NT2/D1 (cell line): ENCODE measurements around the gene CHCHD10.
"Not testable (repeated sequence)": the region's sequence is repeated elsewhere in the genome, so short reads cannot be mapped to it uniquely, and the experiment has no call there.

Experiments
- DNase-seq: peaks from one replicate; pipeline ENCODE4 v3.0.0-alpha.2; 2011; ENCODE audit warnings: low read depth, low spot score
- H3K27me3 ChIP-seq: 2 replicates; pipeline ENCODE4 v1.6.0; 2011; ENCODE audit warnings: mild to moderate bottlenecking; ENCODE audit not compliant: insufficient read length, insufficient read depth
- H3K36me3 ChIP-seq: 2 replicates; pipeline ENCODE4 v1.6.1; 2011; ENCODE audit warnings: mild to moderate bottlenecking, low read length, mixed read lengths; ENCODE audit not compliant: insufficient read depth, insufficient read length
- H3K4me1 ChIP-seq: 2 replicates; pipeline ENCODE4 v1.5.1; 2011; ENCODE audit not compliant: insufficient read depth, insufficient read length
- H3K4me3 ChIP-seq: 2 replicates; pipeline ENCODE4 v1.5.1; 2011; ENCODE audit warnings: low read depth; ENCODE audit not compliant: insufficient read length
- H3K9ac ChIP-seq: 2 replicates; pipeline ENCODE4 v1.6.0; 2011; ENCODE audit warnings: low read depth; ENCODE audit not compliant: insufficient read length
- H3K9me3 ChIP-seq: 2 replicates; pipeline ENCODE4 v1.5.1; 2011; ENCODE audit warnings: mild to moderate bottlenecking, low read length; ENCODE audit not compliant: insufficient read depth
- SUZ12 ChIP-seq: IDR thresholded peaks from 2 replicates; pipeline ENCODE4 v1.6.1; 2011; ENCODE audit not compliant: insufficient read length, insufficient read depth; ENCODE audit errors: extremely low read depth
- YY1 ChIP-seq: IDR thresholded peaks from 2 replicates; pipeline ENCODE4 v1.6.1; 2011; ENCODE audit not compliant: insufficient read length, insufficient read depth
- ZNF274 ChIP-seq: IDR thresholded peaks from 2 replicates; pipeline ENCODE4 v1.6.1; 2011; ENCODE audit warnings: mild to moderate bottlenecking, low read depth, low read length

Gene CHCHD10

DNA sequence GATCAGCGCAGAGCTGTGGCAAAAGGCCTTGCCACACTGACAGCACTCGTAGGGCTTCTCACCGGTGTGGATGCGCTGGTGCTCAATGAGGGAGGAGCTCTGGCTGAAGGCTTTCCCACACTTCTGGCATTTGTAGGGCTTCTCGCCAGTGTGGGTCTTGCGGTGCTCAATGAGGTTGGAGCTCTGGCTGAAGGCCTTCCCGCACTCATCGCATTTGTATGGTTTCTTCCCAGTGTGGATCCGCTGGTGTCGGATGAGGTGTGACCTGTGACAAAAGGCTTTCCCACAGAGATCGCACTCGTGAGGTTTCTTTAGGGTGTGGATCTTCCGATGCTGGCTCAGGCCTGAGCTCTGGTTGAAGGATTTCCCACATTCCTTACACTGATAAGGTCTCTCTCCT, 23.8 kb downstream of the CHCHD10 start:
- Histone ChIP-seq H3K9ac (no peak overlapping the region), H3K36me3 (peaks cover 42% of the 10 kb centered on the region), H3K4me1 (no peaks in the 10 kb centered on the region), H3K4me3 (no peak overlapping the region), H3K9me3 (no peaks in the 10 kb centered on the region), H3K27me3 (no peaks in the 10 kb centered on the region)
- no peak for TF ChIP-seq ZNF274
- no peak for TF ChIP-seq SUZ12
- no peak for TF ChIP-seq YY1
- no peak for DNase-seq

DNA sequence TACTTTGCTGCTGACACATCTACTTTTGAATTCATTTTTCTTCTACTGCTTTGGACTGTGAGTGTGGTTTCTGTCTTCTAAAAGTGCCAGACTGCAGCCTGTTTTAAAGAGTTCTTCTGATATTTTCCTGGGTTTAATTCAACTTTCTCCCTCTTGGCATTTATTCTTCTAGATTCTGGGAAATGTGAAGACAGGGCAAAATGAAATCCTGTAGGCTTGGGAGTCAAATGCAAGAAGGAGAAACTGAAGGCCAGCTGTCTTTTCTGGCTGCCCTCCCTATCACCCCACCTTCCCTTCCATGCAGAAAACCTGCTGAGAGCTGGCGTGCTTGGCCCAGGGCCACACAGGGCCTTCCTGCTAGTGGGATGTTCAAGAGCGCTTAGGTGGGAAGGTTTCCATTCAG, 24.5 kb downstream of the CHCHD10 start:
- Histone ChIP-seq H3K9me3 (no peaks in the 10 kb centered on the region), H3K4me3 (no peak overlapping the region), H3K36me3 (peaks cover 42% of the 10 kb centered on the region), H3K9ac (no peak overlapping the region), H3K27me3 (no peaks in the 10 kb centered on the region), H3K4me1 (no peaks in the 10 kb centered on the region)
- no peak for DNase-seq
- TF ChIP-seq SUZ12 (no peak), YY1 (no peak), ZNF274 (no peak)

DNA sequence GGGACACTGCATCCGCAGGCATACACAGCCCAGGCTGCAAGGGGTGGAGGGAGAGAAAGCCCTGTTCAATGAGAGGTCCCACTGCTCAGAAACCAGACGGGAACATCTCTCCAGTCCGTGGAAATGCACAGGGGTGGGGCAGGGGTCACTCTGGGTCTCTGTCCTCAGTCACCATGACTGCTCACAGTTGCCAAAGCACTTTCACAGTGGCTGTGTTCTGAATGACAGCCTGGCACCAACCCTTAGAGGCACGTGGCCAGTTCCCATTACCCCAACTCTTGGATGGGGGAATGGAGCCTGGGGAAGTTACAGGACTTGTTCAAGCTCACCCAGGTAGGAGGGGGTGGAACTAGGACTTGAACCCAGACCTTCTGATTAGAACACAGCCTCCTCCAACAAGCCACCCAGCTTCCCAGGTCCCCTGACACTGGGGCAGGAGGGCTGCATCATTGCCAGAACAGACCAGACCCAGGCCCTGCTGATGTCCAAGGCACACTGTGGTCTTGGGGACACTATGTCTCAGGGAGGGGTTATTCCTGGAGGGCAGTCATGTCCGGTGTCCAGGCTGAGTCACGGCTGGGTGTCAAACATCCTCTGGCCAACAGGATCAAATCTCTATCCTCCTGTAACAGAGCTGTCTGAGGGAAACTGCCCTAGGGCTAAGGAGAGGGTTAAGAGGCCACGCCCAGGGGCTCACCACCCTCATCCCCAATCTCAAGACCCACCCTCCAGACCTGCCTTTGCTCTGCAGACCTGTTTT, 25.1 kb downstream of the CHCHD10 start:
- no peaks in the 10 kb centered on the region for H3K27me3 ChIP-seq
- peaks cover 42% of the 10 kb centered on the region for H3K36me3 ChIP-seq
- H3K9me3 ChIP-seq = no peaks in the 10 kb centered on the region
- H3K9ac ChIP-seq = no peak overlapping the region
- no peak overlapping the region for H3K4me3 ChIP-seq
- DNase-seq = no peak
- no peaks in the 10 kb centered on the region for H3K4me1 ChIP-seq
- TF ChIP-seq ZNF274 (no peak), SUZ12 (no peak), YY1 (no peak)

DNA sequence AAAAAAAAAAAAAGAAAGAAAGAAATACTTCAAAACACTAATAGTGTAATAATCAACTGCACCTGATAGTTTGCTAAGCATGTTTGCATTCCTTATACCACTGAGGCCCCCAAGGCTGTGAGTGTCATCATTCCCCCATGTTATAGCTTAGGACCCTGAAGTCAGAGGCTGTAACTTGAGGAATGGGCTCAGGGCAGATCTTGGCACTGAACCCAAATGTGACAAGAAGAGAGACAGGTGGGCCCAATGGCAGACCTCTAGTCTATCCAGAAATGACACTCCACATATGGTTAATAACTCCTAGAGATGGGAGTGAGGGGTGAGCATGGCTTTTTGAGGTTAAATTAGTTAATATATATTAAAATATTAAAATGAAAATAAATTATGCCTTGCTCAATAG, 30.1 kb downstream of the CHCHD10 start:
- Histone ChIP-seq H3K4me1 (no peaks in the 10 kb centered on the region), H3K27me3 (no peaks in the 10 kb centered on the region), H3K9ac (no peak overlapping the region), H3K4me3 (no peak overlapping the region), H3K36me3 (peaks cover 15% of the 10 kb centered on the region), H3K9me3 (no peaks in the 10 kb centered on the region)
- TF ChIP-seq YY1 = no peak
- TF ChIP-seq ZNF274 = no peak
- TF ChIP-seq SUZ12 = no peak
- no peak for DNase-seq

DNA sequence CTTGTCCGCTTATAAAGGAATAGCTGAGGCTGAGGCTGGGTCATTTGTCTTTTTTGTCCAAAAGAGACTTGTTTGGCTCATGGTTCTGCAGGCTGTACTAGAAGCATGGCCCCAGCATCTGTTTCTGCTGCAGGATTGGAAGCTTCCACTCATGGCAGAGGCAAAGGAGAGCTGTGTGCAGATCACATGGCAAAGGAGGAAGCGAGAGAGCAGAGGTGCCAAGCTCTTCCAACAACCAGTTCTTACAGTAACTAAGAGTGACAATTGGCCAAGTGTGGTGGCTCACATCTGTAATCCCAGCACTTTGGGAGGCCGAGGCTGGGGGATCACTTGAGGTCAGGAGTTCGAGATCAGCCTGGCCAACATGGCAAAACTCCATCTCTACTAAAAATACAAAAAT, 39.7 kb downstream of the CHCHD10 start:
- H3K36me3 ChIP-seq, H3K27me3 ChIP-seq, H3K4me3 ChIP-seq, H3K4me1 ChIP-seq, H3K9ac ChIP-seq, H3K9me3 ChIP-seq, DNase-seq: not testable (repeated sequence)

DNA sequence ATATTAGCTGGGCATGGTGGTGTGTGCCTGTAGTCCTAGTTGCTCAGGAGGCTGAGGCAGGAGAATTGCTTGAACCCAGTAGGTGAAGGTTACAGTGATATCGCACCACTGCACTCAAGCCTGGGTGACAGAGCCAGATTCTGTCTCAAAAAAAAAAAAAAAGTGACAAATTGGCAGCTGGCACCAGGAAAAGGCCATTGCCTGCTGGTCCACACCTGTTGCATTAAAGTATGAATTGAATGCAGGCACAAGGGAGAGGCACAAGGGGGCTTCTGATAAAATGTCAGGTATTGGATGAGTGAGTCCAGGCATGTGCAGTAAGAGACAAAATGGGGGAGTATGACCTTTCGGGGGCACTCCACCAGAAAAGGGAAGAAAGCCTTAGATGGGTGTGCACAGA, 45.0 kb downstream of the CHCHD10 start:
- H3K9ac ChIP-seq = no peak overlapping the region
- H3K36me3 ChIP-seq = no peaks in the 10 kb centered on the region

DNA sequence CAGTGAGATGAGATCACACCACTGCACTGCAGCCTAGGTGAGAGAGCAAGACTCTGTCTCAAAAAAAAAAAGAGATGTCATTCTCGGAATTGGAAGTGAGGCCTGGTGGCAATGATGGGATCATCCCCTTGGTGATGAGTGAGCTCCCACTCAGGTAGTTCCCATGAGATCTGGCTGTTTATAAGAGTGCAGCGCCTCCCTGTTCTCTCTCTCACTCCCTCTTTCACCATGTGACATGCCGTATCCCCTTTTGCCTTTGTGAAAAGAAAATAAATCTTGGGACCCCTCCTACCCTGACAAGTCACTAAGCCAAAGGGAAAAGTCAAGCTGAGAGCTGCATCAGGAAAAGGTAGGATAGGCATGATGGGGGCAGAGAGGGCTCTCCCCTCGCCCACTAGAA, 45.6 kb downstream of the CHCHD10 start:
- Histone ChIP-seq H3K9me3 (no peaks in the 10 kb centered on the region), H3K36me3 (no peaks in the 10 kb centered on the region), H3K27me3 (no peaks in the 10 kb centered on the region), H3K4me1 (no peaks in the 10 kb centered on the region), H3K9ac (no peak overlapping the region), H3K4me3 (no peak overlapping the region)
- no peak for TF ChIP-seq SUZ12
- no peak for TF ChIP-seq ZNF274
- no peak for TF ChIP-seq YY1
- DNase-seq = no peak

More for the DNA sequence above, 45.0 kb downstream of the CHCHD10 start:
- no peak overlapping the region for H3K4me3 ChIP-seq
- H3K27me3 ChIP-seq = no peaks in the 10 kb centered on the region
- no peak for DNase-seq
- H3K4me1 ChIP-seq = no peaks in the 10 kb centered on the region
- TF ChIP-seq ZNF274 (no peak), SUZ12 (no peak), YY1 (no peak)
- H3K9me3 ChIP-seq = no peaks in the 10 kb centered on the region

DNA sequence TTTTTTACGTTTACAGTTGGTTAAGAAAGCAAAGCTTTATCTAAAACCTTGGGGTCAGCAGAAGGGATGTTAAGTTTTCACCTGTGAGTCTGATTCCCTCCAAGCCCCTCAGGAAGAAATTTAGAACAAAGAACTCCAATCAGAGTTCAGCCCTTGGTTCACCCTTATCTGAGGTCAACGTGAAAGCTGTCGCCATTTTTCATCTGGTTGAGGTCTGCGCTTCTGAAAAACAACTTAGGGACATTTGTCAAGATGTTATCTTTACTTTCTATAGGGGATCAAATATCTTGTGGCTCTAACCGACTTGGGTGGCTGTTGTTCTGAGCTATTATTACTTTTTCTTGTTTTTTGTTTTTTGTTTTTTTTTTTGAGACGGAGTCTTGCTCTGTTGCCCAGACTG, 46.9 kb downstream of the CHCHD10 start:
- no peaks in the 10 kb centered on the region for H3K27me3 ChIP-seq
- H3K4me3 ChIP-seq = no peak overlapping the region
- H3K9me3 ChIP-seq = no peaks in the 10 kb centered on the region
- TF ChIP-seq SUZ12 (no peak), ZNF274 (no peak), YY1 (no peak)
- no peak overlapping the region for H3K9ac ChIP-seq
- H3K36me3 ChIP-seq = no peaks in the 10 kb centered on the region
- H3K4me1 ChIP-seq = no peaks in the 10 kb centered on the region
- DNase-seq = no peak
